Measurements from ENCODE around the gene GPBP1L1. TPM values are rescaled to one million over a fixed set of nuclear protein-coding genes. Genes with fewer than 3 reads are reported as not detected.
A peak's percentile ranks its signal among the peaks of the same experiment; 100 is the strongest.

The GPBP1L1 gene
- polyA plus RNA-seq, 1 of the 3 experiments (the other 2 are of a cell fraction) = 28.5 TPM

DNA sequence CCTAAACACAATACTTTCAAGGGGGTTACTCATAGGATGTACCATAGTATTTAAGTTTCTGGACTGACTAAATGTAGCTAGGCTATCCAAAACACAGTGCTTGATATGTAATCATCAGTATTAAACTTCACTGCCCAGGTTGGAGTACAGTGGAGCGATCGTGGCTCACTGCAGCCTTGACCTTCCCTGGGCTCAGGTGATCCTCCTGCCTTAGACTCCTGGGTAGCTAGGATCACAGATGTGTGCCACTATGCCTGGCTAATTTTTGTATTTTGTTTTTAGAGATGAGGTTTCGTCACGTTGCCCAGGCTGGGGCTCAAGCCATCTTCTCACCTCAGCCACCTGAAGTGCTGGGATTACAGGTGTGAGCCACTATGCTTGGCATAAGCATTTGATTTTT lies 91.9 kb downstream of the GPBP1L1 start:
- H3K27me3 ChIP-seq (ENCODE audit: insufficient read depth) = no peaks in the 10 kb centered on the region
- H3K9me3 ChIP-seq = no peaks in the 10 kb centered on the region
- no peaks in the 10 kb centered on the region for H3K4me1 ChIP-seq (ENCODE audit: control insufficient read depth in 1 of 2, insufficient read depth in 2 of 2, low read depth in 1 of 2, low read length in 1 of 2)
- no peak overlapping the region for H3K27ac ChIP-seq (ENCODE audit: low read depth in 2 of 2, low read length in 1 of 2)
- H2AFZ ChIP-seq (ENCODE audit: low read depth) = no peak overlapping the region
- peaks cover 50% of the 10 kb centered on the region; the same call in 1 of the 2 replicates for H4K20me1 ChIP-seq (ENCODE audit: insufficient read depth)
- H3K4me3 ChIP-seq (ENCODE audit: low read depth in 2 of 2, low read length in 1 of 2) = no peak overlapping the region
- WGBS (ENCODE audit: low lambda C conversion rate) = 93% methylated on average over 4 of the region's 4 CpGs
- H3K9me2 ChIP-seq = no peaks in the 10 kb centered on the region
- no peak overlapping the region for H3K4me2 ChIP-seq
- TF ChIP-seq GABPA (IDR thresholded peaks at IDR 0.05; ENCODE audit: low read depth) (no peak), EZH2phosphoT487 (IDR thresholded peaks at IDR 0.05; ENCODE audit: borderline replicate concordance, low read depth) (no peak), FOXM1 (IDR thresholded peaks at IDR 0.05; ENCODE audit: low read depth) (no peak), RFX5 (IDR thresholded peaks at IDR 0.05; ENCODE audit: low read length) (no peak), TEAD4 (IDR thresholded peaks at IDR 0.05; ENCODE audit: borderline replicate concordance, insufficient read depth) (no peak), CTCF (IDR thresholded peaks at IDR 0.05) (no peak), MEF2A (IDR thresholded peaks at IDR 0.05; ENCODE audit: borderline replicate concordance, low read depth) (no peak), RXRA (IDR thresholded peaks at IDR 0.05; ENCODE audit: borderline replicate concordance, low read depth) (no peak), FOSL2 (IDR thresholded peaks at IDR 0.05; ENCODE audit: borderline replicate concordance, low read depth) (no peak), GATA2 (CRISPR knock-in tag; IDR thresholded peaks at IDR 0.05) (no peak), FOXJ3 (CRISPR knock-in tag; IDR thresholded peaks at IDR 0.05) (no peak), YY1 (IDR thresholded peaks at IDR 0.05; ENCODE audit: low read depth) (no peak), USF2 (IDR thresholded peaks at IDR 0.05; ENCODE audit: borderline replicate concordance, low read depth, low read length) (no peak), SMC3 (IDR thresholded peaks at IDR 0.05; ENCODE audit: low read depth, low read length) (no peak)
- peaks cover 100% of the 10 kb centered on the region for H3K79me2 ChIP-seq (ENCODE audit: insufficient read depth)
- peaks cover 12% of the 10 kb centered on the region for H3F3A ChIP-seq (replicated peaks; ENCODE audit: insufficient read depth)
- CTCF ChIA-PET = interaction anchor here (0.8 kb wide), 1 partner anchor 15 kb away, joined by 3 read pairs; no protein-coding TSS in a partner anchor
- no peak overlapping the region for H3K9ac ChIP-seq
- H3K36me3 ChIP-seq (replicated peaks in 1 of 2; ENCODE audit: control insufficient read depth in 1 of 2, insufficient read depth in 2 of 2, low read length in 1 of 2) = peaks cover 3 to 60% of the 10 kb centered on the region in 2 experiments
- DNase-seq = no peak
- POLR2A ChIA-PET = no interaction called here

DNA sequence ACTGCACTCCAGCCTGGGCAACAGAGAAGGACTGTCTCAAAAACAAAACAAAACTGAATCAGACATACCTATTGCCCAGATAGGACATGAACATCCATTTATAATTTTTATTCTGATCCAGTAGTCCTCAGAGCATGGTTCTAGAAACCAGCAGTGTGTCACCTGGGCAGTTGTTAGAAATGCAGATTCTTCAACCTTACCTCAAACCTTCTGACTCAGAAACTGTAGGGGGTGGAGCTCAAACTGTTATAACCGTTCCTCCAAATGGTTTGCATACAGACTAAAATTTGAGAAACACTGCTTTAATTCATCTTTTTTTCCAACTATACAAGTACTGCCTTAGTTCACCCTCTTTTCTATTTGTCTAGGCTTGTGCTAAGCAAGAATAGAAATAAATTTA lies 96.5 kb downstream of the GPBP1L1 start:
- H3K36me3 ChIP-seq (replicated peaks in 1 of 2; ENCODE audit: control insufficient read depth in 1 of 2, insufficient read depth in 2 of 2, low read length in 1 of 2) = peaks cover 3 to 19% of the 10 kb centered on the region in 2 experiments
- POLR2A ChIA-PET = no interaction called here
- no peak overlapping the region for H3K9ac ChIP-seq
- H3K27me3 ChIP-seq (ENCODE audit: insufficient read depth) = no peaks in the 10 kb centered on the region
- CTCF ChIA-PET = no interaction called here
- TF ChIP-seq, protein P1, sequence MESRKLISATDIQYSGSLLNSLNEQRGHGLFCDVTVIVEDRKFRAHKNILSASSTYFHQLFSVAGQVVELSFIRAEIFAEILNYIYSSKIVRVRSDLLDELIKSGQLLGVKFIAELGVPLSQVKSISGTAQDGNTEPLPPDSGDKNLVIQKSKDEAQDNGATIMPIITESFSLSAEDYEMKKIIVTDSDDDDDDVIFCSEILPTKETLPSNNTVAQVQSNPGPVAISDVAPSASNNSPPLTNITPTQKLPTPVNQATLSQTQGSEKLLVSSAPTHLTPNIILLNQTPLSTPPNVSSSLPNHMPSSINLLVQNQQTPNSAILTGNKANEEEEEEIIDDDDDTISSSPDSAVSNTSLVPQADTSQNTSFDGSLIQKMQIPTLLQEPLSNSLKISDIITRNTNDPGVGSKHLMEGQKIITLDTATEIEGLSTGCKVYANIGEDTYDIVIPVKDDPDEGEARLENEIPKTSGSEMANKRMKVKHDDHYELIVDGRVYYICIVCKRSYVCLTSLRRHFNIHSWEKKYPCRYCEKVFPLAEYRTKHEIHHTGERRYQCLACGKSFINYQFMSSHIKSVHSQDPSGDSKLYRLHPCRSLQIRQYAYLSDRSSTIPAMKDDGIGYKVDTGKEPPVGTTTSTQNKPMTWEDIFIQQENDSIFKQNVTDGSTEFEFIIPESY (IDR thresholded peaks at IDR 0.05; ENCODE audit: borderline replicate concordance, low read depth) = no peak
- TF ChIP-seq MEF2A (IDR thresholded peaks at IDR 0.05; ENCODE audit: borderline replicate concordance, low read depth) (no peak), FOXM1 (IDR thresholded peaks at IDR 0.05; ENCODE audit: low read depth) (no peak), NRF1 (IDR thresholded peaks at IDR 0.05; ENCODE audit: low read depth, low read length) (no peak), MXI1 (IDR thresholded peaks at IDR 0.05; ENCODE audit: low read depth, low read length) (no peak), RAD21 (IDR thresholded peaks at IDR 0.05; ENCODE audit: low read length) (no peak), RFX5 (IDR thresholded peaks at IDR 0.05; ENCODE audit: low read length) (no peak), YY1 (IDR thresholded peaks at IDR 0.05; ENCODE audit: low read depth) (no peak), SMC3 (IDR thresholded peaks at IDR 0.05; ENCODE audit: low read depth, low read length) (no peak)
- H3K4me1 ChIP-seq (ENCODE audit: control insufficient read depth in 1 of 2, insufficient read depth in 2 of 2, low read depth in 1 of 2, low read length in 1 of 2) = peaks cover 5 to 9% of the 10 kb centered on the region in 2 experiments; a peak in 3 of 4 replicates
- no peaks in the 10 kb centered on the region for H3K9me3 ChIP-seq
- H3K4me2 ChIP-seq = 0 out of 2 replicates have a peak overlapping the region, but pooled peaks have one; percentile 37
- WGBS (ENCODE audit: low lambda C conversion rate) = 22% methylated on average over 1 of the region's 1 CpG
- H3K9me2 ChIP-seq = no peaks in the 10 kb centered on the region
- no peak for DNase-seq
- peak overlapping the region; percentile 60 for H2AFZ ChIP-seq (ENCODE audit: low read depth)
- H4K20me1 ChIP-seq (ENCODE audit: insufficient read depth) = peaks cover 77% of the 10 kb centered on the region
- H3K79me2 ChIP-seq (ENCODE audit: insufficient read depth) = peaks cover 99% of the 10 kb centered on the region
- H3F3A ChIP-seq (replicated peaks; ENCODE audit: insufficient read depth) = peaks cover 12% of the 10 kb centered on the region
- peak overlapping the region; percentile 8 to 36; a peak in 1 of 4 replicates for H3K27ac ChIP-seq (ENCODE audit: low read depth in 2 of 2, low read length in 1 of 2)
- no peak overlapping the region for H3K4me3 ChIP-seq (ENCODE audit: low read depth in 2 of 2, low read length in 1 of 2)
